Effector CD8-positive, alpha-beta T cell (primary cell): Measurements from ENCODE around the gene SKA3.
"Not testable (repeated sequence)": the region's sequence is repeated elsewhere in the genome, so short reads cannot be mapped to it uniquely, and the experiment has no call there.

Source experiments
- DNase-seq: peaks from one replicate; lab custom pipeline; 2025; lab: John Stamatoyannopoulos, UW
- total RNA-seq, 4 experiments: gene quantifications; one replicate each; lab custom pipeline; 2026; lab: John Stamatoyannopoulos, UW

The SKA3 gene
- total RNA-seq = 0 to 0.44 (median 0.17) reads per million in 4 experiments

DNA sequence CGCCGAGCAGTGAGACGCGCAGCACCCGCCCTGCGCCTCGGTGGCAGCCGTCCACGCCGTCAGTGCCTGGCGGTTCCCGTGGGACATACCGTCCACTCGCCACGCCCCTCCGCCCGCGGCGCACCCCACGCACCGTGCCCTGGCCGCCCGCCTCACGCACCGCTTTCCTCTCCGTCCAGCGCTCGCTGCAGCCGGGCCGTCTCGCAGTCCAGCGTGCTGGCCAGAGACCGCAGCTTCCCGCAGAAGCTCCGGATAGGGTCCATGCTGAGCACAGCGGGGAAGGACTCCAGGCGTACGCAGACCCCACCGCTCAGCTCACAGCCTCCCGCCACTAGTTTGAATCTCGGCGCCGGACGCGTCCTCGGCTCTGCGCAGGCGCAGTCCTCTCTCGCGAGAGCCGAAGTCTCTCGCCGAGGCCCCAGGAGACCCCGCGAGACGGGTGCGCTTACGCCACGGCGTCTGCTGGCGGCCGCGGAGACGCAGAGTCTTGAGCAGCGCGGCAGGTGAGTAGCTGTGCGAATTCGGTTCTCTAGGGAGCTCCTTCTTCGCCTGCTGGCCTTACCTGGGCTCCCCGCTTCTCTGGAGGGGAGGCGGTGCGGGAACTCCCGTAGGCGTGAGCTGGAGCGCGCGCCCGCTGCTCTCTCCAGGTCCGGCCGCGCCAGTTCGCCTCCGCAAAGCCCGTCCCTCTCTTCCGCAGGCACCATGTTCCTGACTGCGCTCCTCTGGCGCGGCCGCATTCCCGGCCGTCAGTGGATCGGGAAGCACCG is at the start of gene SKA3, which contains the start of gene MRPL57:
Gene SKA3 (minus strand): TSS at position 338 of the 767 bp plus-strand sequence. CDS start 75 bp downstream, at position 263.
Gene MRPL57 (plus strand): TSS at position 444 of the 767 bp plus-strand sequence. CDS start 259 bp downstream, at position 703.
- peak; percentile 91 for DNase-seq

DNA sequence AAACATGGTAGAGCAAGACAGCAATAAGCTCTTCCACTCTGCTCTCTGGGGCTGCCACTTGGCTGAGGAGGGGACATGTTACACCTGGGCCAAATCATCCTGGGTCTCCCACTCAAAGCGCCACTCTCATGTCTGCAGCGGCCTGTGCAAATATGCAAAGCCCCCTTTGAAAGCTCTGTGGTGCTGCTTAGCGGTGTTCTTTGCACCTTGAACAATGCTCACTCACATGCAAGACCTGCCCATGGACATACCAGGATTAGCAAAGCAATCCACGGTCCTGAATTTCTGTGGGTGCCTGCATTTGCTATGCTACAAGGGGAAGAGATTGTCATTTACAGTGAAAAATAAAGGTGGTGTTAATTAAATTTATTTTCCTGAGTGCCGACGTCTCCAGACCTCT is 48.7 kb upstream of the SKA3 start:
- no peak for DNase-seq

DNA sequence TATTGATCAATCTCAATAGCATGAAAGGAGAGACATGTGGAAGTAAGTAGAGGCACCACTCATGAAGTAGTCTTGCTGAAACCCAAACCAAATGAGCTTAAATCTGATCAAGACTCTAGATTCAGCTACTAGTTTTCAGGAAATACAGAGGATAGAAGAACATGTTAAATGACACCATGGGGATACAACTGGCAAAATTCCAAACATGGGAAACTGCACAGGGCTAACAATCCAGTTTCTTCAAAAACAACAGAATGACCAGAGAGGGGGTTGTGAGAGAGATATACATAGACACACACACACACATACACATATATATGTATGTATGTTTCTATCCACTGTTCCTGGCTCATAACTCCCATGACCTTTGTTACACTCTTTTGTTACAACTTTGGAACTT is 44.9 kb upstream of the SKA3 start:
- no peak for DNase-seq

DNA sequence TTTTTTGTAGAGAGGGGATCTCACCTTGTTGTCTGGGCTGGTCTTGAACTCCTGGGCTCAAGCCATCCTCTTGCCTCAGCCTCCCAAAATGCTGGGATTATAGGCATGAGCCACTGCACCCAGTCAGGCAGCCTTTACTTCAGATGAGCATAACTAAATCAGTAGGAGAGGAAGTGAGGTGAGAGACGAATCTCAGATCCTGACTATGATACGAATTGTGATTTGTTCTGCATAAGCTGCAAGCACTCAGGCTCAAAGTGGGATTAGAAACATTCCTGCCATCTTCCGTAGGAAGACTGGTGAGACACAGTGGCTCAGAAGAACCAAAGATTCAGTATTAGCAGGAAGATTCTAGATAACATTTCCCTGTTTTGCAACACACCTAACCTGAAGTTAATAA is 43.4 kb upstream of the SKA3 start:
- not testable (repeated sequence) for DNase-seq

GRCh38 chr13:21219036-21219381 is 42.7 kb upstream of the SKA3 start:
- DNase-seq = no peak

DNA sequence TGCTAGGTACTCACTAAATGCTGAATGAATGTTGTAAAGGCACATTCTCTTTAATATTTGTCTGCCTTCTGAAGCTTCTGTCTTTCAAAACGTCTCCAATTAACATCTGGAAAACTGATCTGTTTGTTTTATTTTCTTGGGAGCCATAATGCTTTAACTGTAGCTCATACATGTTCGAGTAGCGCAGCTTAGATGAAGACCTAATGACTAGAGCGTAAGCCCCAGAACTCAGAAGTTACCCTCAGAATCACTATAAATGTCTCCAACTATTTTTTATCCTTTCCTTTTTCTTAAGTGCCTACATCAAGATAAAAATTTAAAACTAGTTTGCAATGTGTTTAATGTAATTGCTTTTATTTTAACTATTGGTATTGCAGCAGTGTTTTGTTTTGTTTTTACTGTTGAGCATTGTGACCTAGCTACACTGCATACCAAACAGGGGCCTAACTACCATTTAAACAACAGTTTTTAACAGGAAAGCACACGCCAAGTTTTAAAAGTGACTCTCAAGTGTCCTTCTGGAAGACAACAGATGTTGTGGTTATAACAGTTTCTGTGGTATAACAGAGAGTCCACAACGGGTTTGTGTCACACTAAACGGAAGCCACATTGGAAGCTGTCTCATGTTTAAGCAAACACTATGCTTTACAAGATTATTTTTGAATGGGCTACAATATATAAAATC is 42.1 kb upstream of the SKA3 start:
- no peak for DNase-seq

- DNase-seq = no peak
Measured at GRCh38 chr13:21216332-21216731, 40.0 kb upstream of the SKA3 start.

DNA sequence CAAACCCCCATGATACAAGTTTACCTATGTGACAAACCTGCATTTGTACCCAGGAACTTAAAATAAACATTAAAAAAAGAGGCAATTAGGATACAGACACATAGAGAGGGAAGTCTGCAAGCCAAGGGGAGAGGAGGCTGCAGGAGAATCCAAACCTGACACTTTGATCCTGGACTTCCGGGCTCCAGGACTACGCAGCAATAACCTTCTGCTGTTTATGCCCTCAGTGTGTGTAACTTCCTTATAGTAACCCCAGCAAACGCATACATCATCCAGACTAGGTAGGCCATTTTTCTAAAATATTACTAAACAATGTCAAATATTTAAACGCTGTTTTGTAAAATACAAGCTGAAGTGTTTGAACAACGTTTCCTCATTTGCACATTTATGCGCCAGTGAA is 39.1 kb upstream of the SKA3 start:
- not testable (repeated sequence) for DNase-seq

- no peak for DNase-seq
Measured at GRCh38 chr13:21212138-21212775, 35.9 kb upstream of the SKA3 start.

- DNase-seq = no peak
Measured at GRCh38 chr13:21208652-21209154, 32.4 kb upstream of the SKA3 start.

DNA sequence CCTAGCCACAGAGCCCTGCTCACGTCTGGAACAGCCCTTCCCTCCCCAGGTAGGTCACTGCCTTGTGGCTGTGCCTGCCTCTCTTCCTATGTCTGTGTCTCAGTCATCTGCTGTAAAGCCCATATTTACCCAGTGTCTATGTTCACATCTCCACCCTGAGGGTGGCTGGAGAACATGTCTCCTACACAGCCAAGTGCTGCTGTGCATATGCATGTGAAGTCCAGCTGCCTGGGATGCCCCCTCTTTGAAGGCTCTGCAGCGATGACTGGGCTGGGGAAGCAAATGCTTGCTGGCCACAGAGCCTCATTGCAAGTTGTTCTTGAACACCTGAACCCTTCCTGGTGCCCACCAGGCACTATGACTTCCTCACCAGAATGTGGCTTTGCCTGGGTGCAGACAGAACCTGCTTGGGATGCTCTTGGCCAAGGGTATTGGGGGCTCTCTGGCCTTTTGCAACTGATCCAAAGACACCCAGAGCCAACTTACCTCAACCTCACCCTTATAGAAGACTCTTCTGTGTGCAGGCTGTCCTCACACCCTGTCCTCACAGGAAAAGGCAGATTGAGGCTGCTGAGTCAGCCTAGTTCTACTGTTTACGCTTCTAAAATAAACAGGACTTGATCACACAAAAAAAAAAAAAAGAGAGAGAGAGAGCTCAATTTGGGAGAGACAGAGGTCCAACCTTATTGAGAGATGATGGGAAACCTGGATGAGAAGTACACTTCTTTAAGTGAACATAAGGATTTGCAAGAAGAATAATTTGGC is 26.6 kb upstream of the SKA3 start:
- DNase-seq = no peak

DNA sequence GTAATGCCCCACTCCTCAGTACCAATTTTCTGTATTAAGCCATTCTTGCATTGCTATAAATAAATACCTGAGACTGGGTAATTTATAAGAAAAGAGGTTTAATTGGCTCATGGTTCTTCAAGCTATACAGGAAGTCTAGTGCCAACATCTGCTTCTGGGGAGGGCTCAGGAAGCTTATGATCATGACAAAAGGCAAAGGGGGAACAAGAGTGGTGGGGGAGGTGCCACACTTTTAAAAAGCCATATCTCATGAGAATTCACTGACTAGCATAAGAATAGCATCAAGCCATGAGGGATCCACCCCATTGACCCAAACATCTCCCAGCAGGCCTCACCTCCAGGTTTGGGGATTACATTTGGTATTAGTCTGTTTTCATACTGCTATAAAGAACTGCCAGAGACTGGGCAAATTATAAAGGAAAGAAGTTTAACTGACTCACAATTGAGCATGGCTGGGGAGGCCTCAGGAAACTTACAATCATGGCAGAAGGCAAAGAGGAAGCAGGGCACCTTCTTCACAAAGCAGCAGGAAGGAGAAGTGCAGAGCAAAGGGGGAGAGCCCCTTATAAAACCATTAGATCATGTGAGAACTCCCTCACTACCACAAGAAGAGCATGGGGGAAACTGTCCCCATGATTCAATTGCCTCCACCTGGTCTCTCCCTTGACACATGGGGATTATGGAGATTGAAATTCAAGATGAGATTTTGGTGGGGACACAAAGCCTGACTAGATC is 25.3 kb upstream of the SKA3 start:
- not testable (repeated sequence) for DNase-seq

DNA sequence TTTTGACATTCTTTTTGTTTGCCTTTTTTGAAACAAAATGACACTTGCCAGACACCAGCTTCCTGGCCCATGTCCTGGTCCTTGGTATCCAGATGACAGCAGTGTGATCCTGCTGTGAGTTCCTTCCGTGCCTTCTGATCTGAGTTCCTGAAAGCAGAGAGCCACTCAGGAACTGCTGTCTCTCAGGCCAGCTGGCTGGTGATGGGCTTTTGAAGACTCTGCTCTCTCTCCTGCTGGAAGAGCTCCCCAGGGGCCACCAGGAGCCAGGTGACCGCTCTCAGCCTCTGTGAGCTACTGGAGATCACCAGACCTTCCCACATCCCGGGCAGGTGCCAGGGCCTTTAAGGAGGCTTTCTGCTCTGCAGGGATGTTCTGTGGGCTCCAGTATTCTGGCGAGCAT is 22.0 kb upstream of the SKA3 start:
- not testable (repeated sequence) for DNase-seq

- DNase-seq = not testable (repeated sequence)
Measured at GRCh38 chr13:21197606-21198225, 21.4 kb upstream of the SKA3 start.

DNA sequence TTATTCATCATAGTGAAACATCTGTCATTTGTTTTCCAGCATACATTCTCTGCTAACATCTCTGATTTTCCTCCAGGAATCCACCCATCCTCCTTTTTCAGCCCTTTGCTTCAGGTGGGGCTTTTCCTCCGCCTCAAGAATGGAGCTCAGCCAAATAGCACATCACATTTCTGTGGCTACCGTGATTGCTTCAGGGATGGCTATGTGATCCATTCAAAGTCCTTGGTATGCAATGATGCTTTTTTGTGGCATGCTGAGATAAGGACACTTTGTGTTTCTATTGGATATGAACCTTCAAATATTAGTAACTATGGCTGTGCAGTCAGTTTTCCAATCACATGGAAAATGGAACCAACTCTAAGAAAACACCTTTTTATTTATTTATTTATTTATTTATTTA is 18.4 kb upstream of the SKA3 start:
- not testable (repeated sequence) for DNase-seq

GRCh38 chr13:21186410-21186809 is 10.1 kb upstream of the SKA3 start:
- DNase-seq = not testable (repeated sequence)

- DNase-seq = no peak
Measured at GRCh38 chr13:21181671-21182070, 5.3 kb upstream of the SKA3 start.

DNA sequence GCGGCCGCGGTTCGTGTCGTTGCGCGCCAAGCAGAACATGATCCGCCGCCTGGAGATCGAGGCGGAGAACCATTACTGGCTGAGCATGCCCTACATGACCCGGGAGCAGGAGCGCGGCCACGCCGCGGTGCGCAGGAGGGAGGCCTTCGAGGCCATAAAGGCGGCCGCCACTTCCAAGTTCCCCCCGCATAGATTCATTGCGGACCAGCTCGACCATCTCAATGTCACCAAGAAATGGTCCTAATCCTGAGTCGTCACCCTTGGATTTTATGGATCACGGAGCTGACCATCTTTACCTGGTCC is 581 bp upstream of the SKA3 start:
- DNase-seq = no peak

GRCh38 chr13:21175656-21176214 is 617 bp downstream of the SKA3 start:
- DNase-seq = no peak

DNA sequence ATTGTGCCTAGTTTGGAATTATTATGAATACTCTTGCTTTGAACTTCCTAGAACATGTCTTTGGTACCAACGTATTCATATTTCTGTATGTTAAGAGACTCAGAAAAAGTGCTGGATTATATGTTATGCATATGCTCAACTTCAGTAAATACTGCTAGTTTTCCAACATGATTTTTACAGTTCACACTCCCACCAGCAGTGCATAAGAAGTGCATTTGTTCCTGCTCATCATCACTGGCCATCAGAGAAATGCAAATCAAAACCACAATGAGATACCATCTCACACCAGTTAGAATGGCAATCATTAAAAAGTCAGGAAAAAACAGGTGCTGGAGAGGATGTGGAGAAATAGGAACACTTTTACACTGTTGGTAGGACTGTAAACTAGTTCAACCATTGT is 2.6 kb downstream of the SKA3 start:
- not testable (repeated sequence) for DNase-seq
